PC-3 (cell line): ENCODE measurements around the gene KCNG2.

Experiments
- EZH2 ChIP-seq: fragments of 300-600 bp; sonication (generic); IDR thresholded peaks from one replicate; pipeline ENCODE4 v1.6.1; 2017; ENCODE audit warnings: antibody characterized with exemption, mild to moderate bottlenecking, low read length; ENCODE audit not compliant: unreplicated experiment
- TF ChIP-seq, protein P1 (sequence below): fragments of 300-600 bp; sonication (generic); conservative IDR thresholded peaks from 2 replicates; pipeline ENCODE4 v1.5.1; 2017; ENCODE audit warnings: antibody characterized with exemption, low read depth, mild to moderate bottlenecking, low read length

DNA sequence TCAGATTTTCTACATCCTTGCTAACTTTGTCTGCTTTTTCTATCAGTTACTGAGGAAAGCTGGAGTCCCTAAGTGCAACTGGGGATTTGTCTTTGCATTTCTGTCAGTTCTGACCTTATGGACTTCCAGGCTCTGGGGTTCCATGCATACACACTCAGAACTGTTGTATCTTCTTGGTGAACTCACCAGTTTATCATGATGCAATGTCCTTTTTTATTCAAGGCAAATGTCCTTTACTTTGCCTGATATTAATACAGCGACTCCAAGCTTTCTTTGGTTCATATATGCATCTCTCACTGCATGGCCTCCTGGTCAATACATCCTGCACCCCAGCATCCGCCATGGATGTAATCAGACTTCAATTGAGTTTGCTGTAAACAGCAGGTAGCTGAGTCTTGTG is 109.0 kb downstream of the KCNG2 start:
- TF ChIP-seq, protein P1, sequence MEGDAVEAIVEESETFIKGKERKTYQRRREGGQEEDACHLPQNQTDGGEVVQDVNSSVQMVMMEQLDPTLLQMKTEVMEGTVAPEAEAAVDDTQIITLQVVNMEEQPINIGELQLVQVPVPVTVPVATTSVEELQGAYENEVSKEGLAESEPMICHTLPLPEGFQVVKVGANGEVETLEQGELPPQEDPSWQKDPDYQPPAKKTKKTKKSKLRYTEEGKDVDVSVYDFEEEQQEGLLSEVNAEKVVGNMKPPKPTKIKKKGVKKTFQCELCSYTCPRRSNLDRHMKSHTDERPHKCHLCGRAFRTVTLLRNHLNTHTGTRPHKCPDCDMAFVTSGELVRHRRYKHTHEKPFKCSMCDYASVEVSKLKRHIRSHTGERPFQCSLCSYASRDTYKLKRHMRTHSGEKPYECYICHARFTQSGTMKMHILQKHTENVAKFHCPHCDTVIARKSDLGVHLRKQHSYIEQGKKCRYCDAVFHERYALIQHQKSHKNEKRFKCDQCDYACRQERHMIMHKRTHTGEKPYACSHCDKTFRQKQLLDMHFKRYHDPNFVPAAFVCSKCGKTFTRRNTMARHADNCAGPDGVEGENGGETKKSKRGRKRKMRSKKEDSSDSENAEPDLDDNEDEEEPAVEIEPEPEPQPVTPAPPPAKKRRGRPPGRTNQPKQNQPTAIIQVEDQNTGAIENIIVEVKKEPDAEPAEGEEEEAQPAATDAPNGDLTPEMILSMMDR = no peak
- no peak for TF ChIP-seq EZH2
